A549 (cell line): ENCODE measurements around the gene PCDH9.

Experiments used
- RFX5 ChIP-seq: fragments of 450-650 bp; IDR thresholded peaks from 2 replicates; pipeline ENCODE4 v1.7.1; 2014; ENCODE audit warnings: antibody characterized with exemption, mild to moderate bottlenecking, moderate library complexity
- ZFP36 ChIP-seq: fragments of 450-650 bp; IDR thresholded peaks from 2 replicates; pipeline ENCODE4 v1.6.1; 2014; ENCODE audit warnings: borderline replicate concordance; ENCODE audit not compliant: partially characterized antibody
- TF ChIP-seq, protein P1 (sequence below): fragments of 250-450 bp; sonication (Bioruptor Pico); IDR thresholded peaks from 2 replicates; pipeline ENCODE4 v1.5.0; 2021; ENCODE audit warnings: mild to moderate bottlenecking, moderate library complexity, borderline replicate concordance
- TF ChIP-seq, protein P2 (sequence below): fragments of >200 bp; sonication (Bioruptor Twin); formaldehyde crosslinking; IDR thresholded peaks from 3 replicates; pipeline ENCODE4 v1.5.1; 2016

DNA sequence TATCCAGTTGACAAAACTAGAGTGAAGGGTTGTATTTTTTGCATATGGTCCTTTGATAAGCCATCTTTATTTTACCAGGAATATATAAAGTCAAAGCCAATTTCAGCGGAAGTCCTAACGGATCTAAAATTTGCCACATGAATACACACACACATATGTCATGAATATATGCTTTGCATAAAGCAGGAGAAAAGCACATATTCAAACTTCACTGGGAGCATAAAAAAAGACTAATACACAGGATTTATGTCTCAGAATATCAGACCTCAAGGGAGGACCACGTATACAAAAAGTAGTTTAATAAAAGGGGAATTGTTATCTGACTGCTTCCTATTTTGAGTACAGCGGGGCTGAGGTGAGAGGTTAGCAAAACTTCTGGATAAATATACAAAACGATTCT, 308.7 kb downstream of the PCDH9 start:
- TF ChIP-seq ZFP36 = no peak
- no peak for TF ChIP-seq RFX5
- TF ChIP-seq, protein P1, sequence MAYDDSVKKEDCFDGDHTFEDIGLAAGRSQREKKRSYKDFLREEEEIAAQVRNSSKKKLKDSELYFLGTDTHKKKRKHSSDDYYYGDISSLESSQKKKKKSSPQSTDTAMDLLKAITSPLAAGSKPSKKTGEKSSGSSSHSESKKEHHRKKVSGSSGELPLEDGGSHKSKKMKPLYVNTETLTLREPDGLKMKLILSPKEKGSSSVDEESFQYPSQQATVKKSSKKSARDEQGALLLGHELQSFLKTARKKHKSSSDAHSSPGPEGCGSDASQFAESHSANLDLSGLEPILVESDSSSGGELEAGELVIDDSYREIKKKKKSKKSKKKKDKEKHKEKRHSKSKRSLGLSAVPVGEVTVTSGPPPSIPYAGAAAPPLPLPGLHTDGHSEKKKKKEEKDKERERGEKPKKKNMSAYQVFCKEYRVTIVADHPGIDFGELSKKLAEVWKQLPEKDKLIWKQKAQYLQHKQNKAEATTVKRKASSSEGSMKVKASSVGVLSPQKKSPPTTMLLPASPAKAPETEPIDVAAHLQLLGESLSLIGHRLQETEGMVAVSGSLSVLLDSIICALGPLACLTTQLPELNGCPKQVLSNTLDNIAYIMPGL (CRISPR knock-in tag) = no peak
- TF ChIP-seq, protein P2, sequence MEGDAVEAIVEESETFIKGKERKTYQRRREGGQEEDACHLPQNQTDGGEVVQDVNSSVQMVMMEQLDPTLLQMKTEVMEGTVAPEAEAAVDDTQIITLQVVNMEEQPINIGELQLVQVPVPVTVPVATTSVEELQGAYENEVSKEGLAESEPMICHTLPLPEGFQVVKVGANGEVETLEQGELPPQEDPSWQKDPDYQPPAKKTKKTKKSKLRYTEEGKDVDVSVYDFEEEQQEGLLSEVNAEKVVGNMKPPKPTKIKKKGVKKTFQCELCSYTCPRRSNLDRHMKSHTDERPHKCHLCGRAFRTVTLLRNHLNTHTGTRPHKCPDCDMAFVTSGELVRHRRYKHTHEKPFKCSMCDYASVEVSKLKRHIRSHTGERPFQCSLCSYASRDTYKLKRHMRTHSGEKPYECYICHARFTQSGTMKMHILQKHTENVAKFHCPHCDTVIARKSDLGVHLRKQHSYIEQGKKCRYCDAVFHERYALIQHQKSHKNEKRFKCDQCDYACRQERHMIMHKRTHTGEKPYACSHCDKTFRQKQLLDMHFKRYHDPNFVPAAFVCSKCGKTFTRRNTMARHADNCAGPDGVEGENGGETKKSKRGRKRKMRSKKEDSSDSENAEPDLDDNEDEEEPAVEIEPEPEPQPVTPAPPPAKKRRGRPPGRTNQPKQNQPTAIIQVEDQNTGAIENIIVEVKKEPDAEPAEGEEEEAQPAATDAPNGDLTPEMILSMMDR = no peak
